ENCODE results near the gene ZFPL1.

GRCh38 chr11:65111159-65111743, 27.2 kb downstream of the ZFPL1 start:
- no peak for TF ChIP-seq SP1 (IDR thresholded peaks at IDR 0.05; ENCODE audit: low read depth, low read length)
- TF ChIP-seq IKZF1 (conservative IDR thresholded peaks at IDR 0.05), result no peak
- no peak for TF ChIP-seq POLR2AphosphoS5 (IDR thresholded peaks at IDR 0.05; ENCODE audit: low read length)

Measured in GM12878 (cell line).